Measurements from ENCODE around the gene C19orf85. TPM values are rescaled to one million over a fixed set of nuclear protein-coding genes. Genes with fewer than 3 reads are reported as not detected.

C19orf85 gene
- total RNA-seq, 1 donor from 2014 or later = not detected

DNA sequence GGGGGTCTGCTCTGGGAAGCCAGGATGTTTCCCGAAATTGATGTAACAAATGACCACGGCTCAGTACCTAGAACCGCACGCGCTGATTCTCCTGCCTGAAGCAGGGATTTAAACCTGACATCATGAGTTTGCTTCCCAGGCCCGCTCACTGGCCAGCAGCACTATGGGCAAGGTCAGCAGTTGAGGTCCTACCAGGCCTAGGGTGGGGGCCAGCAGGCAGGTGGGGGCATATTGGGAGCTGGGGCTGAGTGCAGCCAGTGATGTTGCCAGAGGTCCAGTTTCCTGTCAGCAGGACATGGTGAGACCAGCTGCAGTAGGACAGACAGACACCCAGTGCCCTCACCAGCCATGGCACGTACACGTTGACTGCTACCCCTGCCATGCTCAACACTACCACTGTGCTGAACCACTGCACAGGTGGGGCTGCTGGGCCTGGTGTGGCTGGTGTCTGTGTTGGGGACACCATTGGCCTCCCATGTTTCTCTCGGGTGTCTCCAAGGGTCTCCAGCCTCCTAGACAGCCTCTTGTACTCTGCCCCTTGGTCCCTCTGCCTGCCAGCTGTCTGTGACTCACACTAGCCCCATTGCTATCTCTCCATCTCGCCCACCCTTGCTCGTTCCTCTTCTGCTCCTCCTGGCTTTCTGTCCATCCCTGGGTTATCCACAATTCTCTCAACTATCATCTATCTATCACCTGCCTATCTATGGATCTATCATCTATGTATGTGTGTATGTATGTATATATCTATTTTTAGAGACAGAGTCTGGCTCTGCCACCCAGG is 1.1 kb upstream of the C19orf85 start:
- Mint-ChIP-seq H3K4me1 (ENCODE audit: low read depth) (peaks cover 25% of the 10 kb centered on the region), H3K9me3 (ENCODE audit: low read depth) (no peaks in the 10 kb centered on the region), H3K27me3 (ENCODE audit: low read depth) (peaks cover 2% of the 10 kb centered on the region), H3K27ac (ENCODE audit: unreplicated experiment) (no peak overlapping the region), H3K4me3 (ENCODE audit: unreplicated experiment) (no peak overlapping the region), H3K36me3 (ENCODE audit: low read depth) (no peaks in the 10 kb centered on the region)
- no peak for TF ChIP-seq CTCF (IDR thresholded peaks at IDR 0.05)
- DNase-seq (ENCODE audit: low spot score) = peak; percentile 76

DNA sequence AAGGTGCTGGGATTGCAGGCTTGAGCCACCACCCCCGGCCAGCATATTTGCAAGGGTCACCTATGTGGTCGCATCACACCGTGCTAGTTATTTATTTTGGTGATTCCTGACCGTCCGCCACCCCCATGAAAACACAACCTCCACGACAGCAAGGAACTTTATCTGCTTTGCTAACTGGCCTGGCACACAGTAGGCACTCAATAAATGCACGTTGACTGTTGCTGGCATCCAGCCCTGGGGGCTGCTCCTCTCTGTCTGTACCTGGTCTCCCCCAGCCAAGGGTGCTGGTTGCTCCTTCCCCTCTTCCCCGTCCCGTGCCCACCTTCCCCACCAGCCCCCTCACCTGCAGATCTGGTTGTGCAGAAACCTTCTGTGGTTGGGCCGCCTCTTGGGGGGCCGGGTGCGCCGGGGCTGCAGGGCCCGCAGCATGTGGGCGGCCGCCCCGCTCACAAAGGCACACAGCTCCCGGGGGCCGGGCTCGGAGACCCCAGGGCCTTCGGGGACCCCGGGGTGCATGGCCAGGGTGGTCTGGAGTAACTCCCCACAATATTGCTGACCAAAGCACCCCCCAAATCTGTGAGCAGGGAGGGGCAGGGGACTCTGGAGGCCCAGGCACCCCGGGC is 401 bp downstream of the C19orf85 start:
- no peak overlapping the region for H3K4me3 Mint-ChIP-seq (ENCODE audit: unreplicated experiment)
- H3K9me3 Mint-ChIP-seq (ENCODE audit: low read depth) = no peaks in the 10 kb centered on the region
- no peak overlapping the region for H3K27ac Mint-ChIP-seq (ENCODE audit: unreplicated experiment)
- H3K4me1 Mint-ChIP-seq (ENCODE audit: low read depth) = peaks cover 37% of the 10 kb centered on the region
- no peaks in the 10 kb centered on the region for H3K36me3 Mint-ChIP-seq (ENCODE audit: low read depth)
- H3K27me3 Mint-ChIP-seq (ENCODE audit: low read depth) = peaks cover 2% of the 10 kb centered on the region
- peak; percentile 66 for DNase-seq (ENCODE audit: low spot score)
- no peak for TF ChIP-seq CTCF (IDR thresholded peaks at IDR 0.05)

- no peak overlapping the region for H3K4me3 Mint-ChIP-seq (ENCODE audit: unreplicated experiment)
- H3K27ac Mint-ChIP-seq (ENCODE audit: unreplicated experiment) = no peak overlapping the region
- TF ChIP-seq CTCF (IDR thresholded peaks at IDR 0.05) = no peak
- H3K4me1 Mint-ChIP-seq (ENCODE audit: low read depth) = peaks cover 37% of the 10 kb centered on the region
- peak; percentile 80 for DNase-seq (ENCODE audit: low spot score)
- H3K27me3 Mint-ChIP-seq (ENCODE audit: low read depth) = peaks cover 2% of the 10 kb centered on the region
- H3K9me3 Mint-ChIP-seq (ENCODE audit: low read depth) = no peaks in the 10 kb centered on the region
- H3K36me3 Mint-ChIP-seq (ENCODE audit: low read depth) = no peaks in the 10 kb centered on the region
Observed at GRCh38 chr19:55463583-55464031, 944 bp downstream of the C19orf85 start.

DNA sequence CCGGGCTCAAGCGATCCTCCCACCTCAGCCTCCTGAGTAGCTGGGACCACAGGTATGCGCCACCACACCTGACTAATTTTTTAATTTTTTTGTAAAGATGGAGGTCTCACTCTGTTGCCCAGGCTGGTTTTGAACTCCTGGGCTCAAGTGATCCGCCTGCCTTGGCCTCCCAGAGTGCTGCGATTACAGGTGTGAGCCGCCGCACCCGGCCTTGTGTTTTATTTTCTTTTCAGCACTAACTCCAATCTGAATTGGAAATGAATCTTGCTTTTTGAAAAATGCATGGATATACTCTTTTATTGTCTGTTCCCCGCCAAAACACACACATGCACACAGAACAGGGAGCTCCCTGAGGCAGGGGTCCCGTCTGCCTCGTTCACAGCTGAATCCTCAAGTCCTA is 1.8 kb downstream of the C19orf85 start:
- Mint-ChIP-seq H3K9me3 (ENCODE audit: low read depth) (no peaks in the 10 kb centered on the region), H3K4me1 (ENCODE audit: low read depth) (peaks cover 34% of the 10 kb centered on the region), H3K27me3 (ENCODE audit: low read depth) (peaks cover 2% of the 10 kb centered on the region), H3K36me3 (ENCODE audit: low read depth) (no peaks in the 10 kb centered on the region), H3K27ac (ENCODE audit: unreplicated experiment) (no peak overlapping the region), H3K4me3 (ENCODE audit: unreplicated experiment) (peak overlapping the region; percentile 89)
- no peak for DNase-seq (ENCODE audit: low spot score)
- no peak for TF ChIP-seq CTCF (IDR thresholded peaks at IDR 0.05)

GRCh38 chr19:55461974-55462626 is 2.5 kb downstream of the C19orf85 start:
- TF ChIP-seq CTCF (IDR thresholded peaks at IDR 0.05) = no peak
- H3K27ac Mint-ChIP-seq (ENCODE audit: unreplicated experiment) = peak overlapping the region; percentile 90
- peaks cover 2% of the 10 kb centered on the region for H3K27me3 Mint-ChIP-seq (ENCODE audit: low read depth)
- no peaks in the 10 kb centered on the region for H3K9me3 Mint-ChIP-seq (ENCODE audit: low read depth)
- peaks cover 30% of the 10 kb centered on the region for H3K4me1 Mint-ChIP-seq (ENCODE audit: low read depth)
- DNase-seq (ENCODE audit: low spot score) = no peak
- peak overlapping the region; percentile 89 for H3K4me3 Mint-ChIP-seq (ENCODE audit: unreplicated experiment)
- no peaks in the 10 kb centered on the region for H3K36me3 Mint-ChIP-seq (ENCODE audit: low read depth)
